MM.1S (cell line): ENCODE results near the gene SULF2.

Experiments
- DNase-seq: peaks from one replicate; pipeline ENCODE4 v3.0.0-alpha.2; 2015
- H2AFZ ChIP-seq: fragments of 300-600 bp; sonication (generic); 2 replicates; pipeline ENCODE4 v1.6.0; 2016; ENCODE audit warnings: antibody characterized with exemption, low read length
- H3F3A ChIP-seq: fragments of 300-600 bp; sonication (generic); 2 replicates; pipeline ENCODE4 v1.6.1; 2016; ENCODE audit warnings: mild to moderate bottlenecking, antibody characterized with exemption, low read length, moderate library complexity, mixed read lengths; ENCODE audit not compliant: insufficient read depth
- H3K27ac ChIP-seq: fragments of 300-600 bp; sonication (generic); 2 replicates; pipeline ENCODE4 v1.5.1; 2016; ENCODE audit warnings: mild to moderate bottlenecking, low read length
- H3K27me3 ChIP-seq: fragments of 300-600 bp; sonication (generic); replicated peaks from 2 replicates; pipeline ENCODE4 v1.6.0; 2016; ENCODE audit warnings: low read length; ENCODE audit not compliant: insufficient read depth
- H3K36me3 ChIP-seq: fragments of 300-600 bp; sonication (generic); replicated peaks from 2 replicates; pipeline ENCODE4 v1.6.1; 2016; ENCODE audit warnings: mild to moderate bottlenecking, low read length, mixed read lengths; ENCODE audit not compliant: insufficient read depth
- H3K4me1 ChIP-seq: fragments of 300-600 bp; sonication (generic); 2 replicates; pipeline ENCODE4 v1.6.1; 2016; ENCODE audit warnings: low read length, mixed read lengths
- H3K4me2 ChIP-seq: fragments of 300-600 bp; sonication (generic); 2 replicates; pipeline ENCODE4 v1.6.0; 2016; ENCODE audit warnings: low read depth, low read length
- H3K4me3 ChIP-seq: fragments of 300-600 bp; sonication (generic); 2 replicates; pipeline ENCODE4 v1.5.1; 2016; ENCODE audit warnings: low read length, mixed read lengths
- H3K79me2 ChIP-seq: fragments of 300-600 bp; sonication (generic); 2 replicates; pipeline ENCODE4 v1.6.1; 2016; ENCODE audit warnings: mixed run types, low read length, mixed read lengths
- H3K9ac ChIP-seq: fragments of 300-600 bp; sonication (generic); 2 replicates; pipeline ENCODE4 v1.6.1; 2016; ENCODE audit warnings: low read length, mixed read lengths
- H3K9me2 ChIP-seq: fragments of 300-600 bp; sonication (generic); replicated peaks from 2 replicates; pipeline ENCODE4 v1.6.1; 2016; ENCODE audit warnings: mild to moderate bottlenecking, low read length, mixed read lengths; ENCODE audit not compliant: insufficient read depth
- H3K9me3 ChIP-seq: fragments of 300-600 bp; sonication (generic); replicated peaks from 2 replicates; pipeline ENCODE4 v1.6.1; 2016; ENCODE audit warnings: mild to moderate bottlenecking, low read length, mixed read lengths; ENCODE audit not compliant: insufficient read depth
- H4K20me1 ChIP-seq: fragments of 300-600 bp; sonication (generic); 2 replicates; pipeline ENCODE4 v1.6.1; 2016; ENCODE audit warnings: mild to moderate bottlenecking, low read length, moderate library complexity, mixed read lengths; ENCODE audit not compliant: insufficient read depth
- CTCF ChIP-seq: fragments of 300-600 bp; sonication (generic); IDR thresholded peaks from 2 replicates; pipeline ENCODE4 v1.5.1; 2016; ENCODE audit warnings: antibody characterized with exemption, low read length, mixed read lengths
- EZH2 ChIP-seq: fragments of 300-600 bp; sonication (generic); optimal IDR thresholded peaks from 2 replicates; pipeline ENCODE3; 2017; ENCODE audit warnings: low read depth, mild to moderate bottlenecking, antibody characterized with exemption, low read length, mixed read lengths
- EZH2phosphoT487 ChIP-seq: fragments of 300-600 bp; sonication (generic); IDR thresholded peaks from 2 replicates; pipeline ENCODE4 v1.6.1; 2018; ENCODE audit warnings: antibody characterized with exemption, low read length

Gene SULF2

DNA sequence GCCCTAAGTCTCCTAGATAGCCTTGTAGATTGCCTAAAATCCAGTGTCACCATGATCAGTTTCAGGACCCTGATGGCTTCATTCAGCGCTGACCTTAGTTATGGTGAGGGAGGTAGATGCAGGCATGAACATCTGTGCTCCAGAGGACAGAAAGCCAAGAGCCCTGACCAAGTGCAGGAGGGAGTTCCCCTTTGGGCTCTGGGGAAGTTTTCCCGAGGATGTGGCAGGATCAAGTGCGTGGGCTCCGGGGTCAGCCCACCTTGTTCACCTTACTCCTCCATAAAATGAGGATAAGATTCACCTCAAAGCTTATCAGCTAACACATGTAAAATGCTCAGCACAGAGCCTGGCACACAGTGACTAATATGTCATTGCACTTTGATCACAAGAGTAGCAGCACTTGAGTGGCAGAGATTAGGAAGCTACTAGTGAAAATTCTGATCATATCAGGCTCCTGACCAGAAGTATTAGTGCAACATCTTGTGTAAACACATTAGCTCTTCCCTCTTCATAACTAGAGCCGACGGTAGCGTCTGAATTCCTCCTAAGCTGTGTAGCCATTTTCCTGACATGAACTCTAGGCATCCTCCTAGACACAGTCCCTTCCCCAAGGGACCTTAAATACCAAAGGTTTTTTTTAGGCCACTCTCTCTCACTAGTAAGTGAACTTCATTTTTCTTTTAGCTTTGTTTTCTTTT is 125.2 kb downstream of the SULF2 start:
- H3K79me2 ChIP-seq: no peaks in the 10 kb centered on the region
- DNase-seq: no peak
- H3F3A ChIP-seq: peaks cover 17% of the 10 kb centered on the region; the same call in 1 of the 2 replicates
- no peaks in the 10 kb centered on the region for H3K4me1 ChIP-seq
- no peak overlapping the region for H3K9ac ChIP-seq
- H3K27ac ChIP-seq: no peak overlapping the region
- TF ChIP-seq CTCF (no peak), EZH2phosphoT487 (no peak), EZH2 (no peak)
- peaks cover 7% of the 10 kb centered on the region for H3K36me3 ChIP-seq
- no peaks in the 10 kb centered on the region for H3K9me3 ChIP-seq
- H2AFZ ChIP-seq: no peak overlapping the region
- H3K4me3 ChIP-seq: no peak overlapping the region
- no peaks in the 10 kb centered on the region for H3K9me2 ChIP-seq
- 0 out of 2 replicates have a peak, but pooled peaks cover 3% of the 10 kb centered on the region for H4K20me1 ChIP-seq
- no peak overlapping the region for H3K4me2 ChIP-seq
- no peaks in the 10 kb centered on the region for H3K27me3 ChIP-seq

- Histone ChIP-seq H4K20me1 (no peaks in the 10 kb centered on the region), H3K4me3 (no peak overlapping the region), H3K27me3 (no peaks in the 10 kb centered on the region), H3K4me1 (no peaks in the 10 kb centered on the region), H3K36me3 (peaks cover 5% of the 10 kb centered on the region; the same call in 1 of the 2 replicates), H3K9ac (no peak overlapping the region), H3K9me3 (no peaks in the 10 kb centered on the region), H3K27ac (no peak overlapping the region), H3K4me2 (no peak overlapping the region), H2AFZ (no peak overlapping the region), H3K9me2 (no peaks in the 10 kb centered on the region), H3K79me2 (no peaks in the 10 kb centered on the region), H3F3A (peaks cover 10% of the 10 kb centered on the region; the same call in 1 of the 2 replicates)
- TF ChIP-seq EZH2phosphoT487 (no peak), CTCF (no peak), EZH2 (no peak)
- no peak for DNase-seq
Observed at GRCh38 chr20:47656318-47656717, 129.0 kb downstream of the SULF2 start.

DNA sequence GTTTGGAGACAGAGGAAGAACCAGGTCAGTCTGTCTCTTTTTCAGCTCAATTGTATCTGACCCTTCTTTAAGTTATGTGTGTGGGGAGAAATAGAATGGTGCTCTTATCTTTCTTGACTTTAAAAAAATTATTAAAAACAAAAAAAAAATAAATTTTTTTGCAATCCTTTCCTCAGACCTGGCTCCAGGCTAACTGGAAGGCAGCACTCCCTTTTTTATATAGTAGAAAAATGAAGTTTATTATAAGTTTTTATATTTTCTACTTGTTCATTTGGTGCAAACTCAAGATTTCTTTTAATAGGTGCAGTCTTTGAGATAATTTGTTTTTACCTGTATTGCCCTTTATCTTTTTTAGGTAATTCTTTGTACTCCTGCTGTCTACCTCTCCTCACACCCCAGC is 129.6 kb downstream of the SULF2 start:
- H3K4me3 ChIP-seq: no peak overlapping the region
- DNase-seq: no peak
- no peak overlapping the region for H3K9ac ChIP-seq
- no peaks in the 10 kb centered on the region for H3K4me1 ChIP-seq
- no peaks in the 10 kb centered on the region for H4K20me1 ChIP-seq
- H2AFZ ChIP-seq: no peak overlapping the region
- no peaks in the 10 kb centered on the region for H3K9me3 ChIP-seq
- H3K4me2 ChIP-seq: no peak overlapping the region
- H3K36me3 ChIP-seq: peaks cover 5% of the 10 kb centered on the region; the same call in 1 of the 2 replicates
- H3K79me2 ChIP-seq: no peaks in the 10 kb centered on the region
- no peak overlapping the region for H3K27ac ChIP-seq
- no peaks in the 10 kb centered on the region for H3K9me2 ChIP-seq
- H3K27me3 ChIP-seq: no peaks in the 10 kb centered on the region
- H3F3A ChIP-seq: peaks cover 10% of the 10 kb centered on the region; the same call in 1 of the 2 replicates
- TF ChIP-seq CTCF (no peak), EZH2phosphoT487 (no peak), EZH2 (no peak)
